HG03139 (cell line): ENCODE measurements around the gene ABHD17A.
"Not testable (repeated sequence)": the region's sequence is repeated elsewhere in the genome, so short reads cannot be mapped to it uniquely, and the experiment has no call there.

ENCODE experiments used
- ATAC-seq: cut with Tn5 transposase; IDR thresholded peaks from one replicate; pipeline ENCODE4 v1.9.1; 2021; ENCODE audit not compliant: unreplicated experiment

Gene ABHD17A

DNA sequence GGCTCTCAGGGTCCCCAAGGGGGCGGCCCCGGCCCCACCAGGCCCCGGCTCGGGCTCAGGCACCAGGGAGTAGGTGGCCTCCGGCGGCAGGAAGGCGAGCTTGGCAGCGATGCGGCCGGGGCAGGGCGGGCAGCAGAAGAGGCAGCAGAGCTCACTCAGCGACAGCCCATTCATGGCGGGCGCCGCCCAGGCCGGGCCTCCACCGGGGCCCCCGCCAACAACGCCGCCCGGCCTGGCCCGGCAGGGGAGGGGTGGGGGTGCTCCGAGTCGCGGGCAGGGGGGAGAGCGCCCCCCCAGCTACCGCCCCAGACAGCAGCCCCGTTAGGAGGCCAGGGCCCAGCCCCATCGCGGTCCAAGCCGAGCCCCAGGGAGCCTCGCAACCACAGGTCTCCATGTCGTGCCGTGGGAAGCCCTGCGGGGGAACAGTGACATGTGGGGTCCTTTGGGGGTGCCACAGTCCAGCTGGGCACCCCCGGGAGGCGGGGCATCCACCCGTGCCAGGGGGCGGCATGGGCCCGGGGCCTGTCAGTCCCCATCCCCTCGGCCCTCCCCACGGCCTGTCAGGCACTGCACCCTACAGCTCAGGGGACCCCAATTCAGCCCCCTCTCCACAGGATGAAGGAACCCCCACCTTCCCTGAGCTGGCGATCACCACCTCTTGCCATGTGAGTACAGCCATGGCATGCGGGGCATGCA is 3.8 kb downstream of the ABHD17A start:
- ATAC-seq: not testable (repeated sequence)

DNA sequence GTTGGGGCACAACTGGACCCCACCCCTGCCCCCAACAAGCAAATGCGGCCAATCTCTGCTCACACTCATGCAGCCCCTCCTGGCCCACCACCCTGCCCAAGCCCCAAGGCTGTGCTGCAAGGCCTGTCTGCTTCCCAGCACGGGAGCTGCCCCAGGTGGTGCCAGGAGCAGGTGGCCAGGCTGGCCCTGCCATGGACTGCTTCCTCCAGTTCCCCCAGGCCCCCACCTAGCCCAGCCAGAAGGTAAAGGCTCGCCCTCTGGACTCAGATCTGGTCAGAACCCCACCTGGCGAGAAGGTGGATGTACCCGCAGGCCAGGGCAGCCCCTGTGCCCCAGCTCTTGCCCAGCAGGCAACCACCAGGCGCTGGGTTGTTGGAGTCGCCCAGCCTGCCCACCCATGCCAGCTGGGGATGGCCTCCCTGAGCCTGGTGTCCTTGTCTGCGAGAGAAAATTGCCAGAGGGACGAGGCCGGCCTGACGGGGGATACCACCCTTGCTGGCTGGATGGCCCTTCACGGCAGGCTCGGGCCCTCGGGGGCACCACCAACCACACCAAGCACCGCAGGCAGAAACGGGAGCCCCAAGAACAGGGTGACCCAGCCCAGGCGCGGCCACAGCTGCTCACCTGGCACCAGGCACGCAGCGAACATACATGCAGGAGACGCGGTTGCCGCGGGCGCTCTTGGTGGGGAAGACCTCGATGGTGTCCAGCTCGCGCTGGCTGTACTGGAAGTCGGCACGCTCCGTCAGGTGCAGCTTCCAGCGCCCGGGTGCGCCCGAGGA is 4.5 kb downstream of the ABHD17A start:
- ATAC-seq: no peak

DNA sequence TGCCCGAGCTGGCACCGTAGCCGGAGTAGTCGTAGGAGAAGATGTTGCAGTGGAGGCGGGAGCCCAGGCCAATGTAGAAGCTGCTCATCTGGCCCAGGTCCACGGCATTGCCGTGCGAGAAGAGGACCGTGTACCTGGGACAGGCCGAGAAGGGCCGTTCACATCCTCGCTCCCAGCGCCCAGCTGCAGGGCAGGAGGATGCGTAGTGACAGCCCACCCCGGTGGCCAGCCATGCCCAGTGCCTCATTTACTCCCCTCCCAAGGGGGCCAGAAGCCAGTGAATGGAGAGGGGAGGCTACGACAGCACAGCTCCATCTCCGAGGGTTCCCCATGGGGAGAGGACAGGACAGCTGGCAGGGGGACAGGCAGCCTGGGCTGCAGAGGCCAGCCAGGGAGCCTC is 5.3 kb downstream of the ABHD17A start:
- ATAC-seq: not testable (repeated sequence)

GRCh38 chr19:1878583-1878982 is 6.7 kb downstream of the ABHD17A start:
- not testable (repeated sequence) for ATAC-seq

DNA sequence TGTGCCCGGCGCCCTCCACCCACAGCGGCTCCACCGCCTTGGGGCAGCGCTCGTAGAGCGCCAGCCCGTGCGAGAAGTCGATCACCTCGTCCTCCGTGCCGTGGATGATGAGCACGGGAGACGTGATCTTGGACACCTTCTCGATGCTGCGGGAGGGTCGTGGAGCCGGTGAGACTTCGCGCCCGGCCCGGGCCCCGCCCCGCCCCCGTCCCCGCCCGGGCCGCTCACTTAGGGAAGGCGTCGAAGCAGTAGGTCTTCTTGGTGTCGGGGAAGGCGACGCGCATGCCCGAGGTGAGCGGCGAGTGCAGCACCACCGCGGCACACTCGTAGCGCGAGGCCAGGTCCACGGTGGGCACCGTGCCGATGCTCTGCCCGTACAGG is 8.0 kb downstream of the ABHD17A start:
- ATAC-seq: not testable (repeated sequence)

DNA sequence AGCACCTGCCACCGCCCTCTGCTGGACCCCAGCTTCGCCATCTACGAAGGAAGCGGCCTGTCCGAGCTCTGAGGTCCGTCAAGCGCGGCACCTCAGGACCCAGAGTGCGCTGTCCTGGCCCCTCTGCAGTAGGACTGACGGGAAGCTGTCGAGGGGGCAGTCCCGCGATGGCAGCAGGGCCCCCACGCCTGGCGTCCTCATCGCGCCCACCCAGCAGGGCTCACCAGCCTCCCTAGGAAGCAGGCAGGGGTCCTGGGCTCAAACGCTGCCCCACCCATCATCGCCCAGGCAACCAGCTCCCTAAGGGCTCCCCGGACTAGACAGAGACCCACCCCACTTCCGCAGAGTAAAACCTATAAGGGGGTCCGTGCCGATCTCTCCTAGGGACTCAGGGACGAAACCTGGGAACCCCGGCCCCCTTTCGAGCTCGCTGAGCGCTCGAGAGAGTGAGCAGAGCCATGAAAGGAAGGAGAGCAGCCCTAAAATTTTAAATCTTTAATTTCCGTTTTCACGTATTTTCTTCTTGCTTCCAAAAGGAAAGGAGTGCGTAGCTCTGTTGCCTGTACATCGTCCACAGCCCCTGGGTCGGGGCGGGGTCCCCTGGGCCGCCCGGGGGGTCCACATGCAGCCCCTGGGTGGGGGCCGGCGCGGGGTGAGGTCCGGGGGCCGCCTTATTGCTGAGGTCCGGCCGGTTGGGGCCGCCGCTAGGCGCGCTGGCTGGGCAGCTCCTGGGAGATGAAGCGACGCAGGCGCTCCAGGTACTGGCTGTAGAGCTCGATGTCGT is 8.6 kb downstream of the ABHD17A start:
- not testable (repeated sequence) for ATAC-seq

GRCh38 chr19:1875646-1876495 is 9.4 kb downstream of the ABHD17A start:
- ATAC-seq: peak; percentile 67

GRCh38 chr19:1875265-1875645 is 10.0 kb downstream of the ABHD17A start:
- ATAC-seq: not testable (repeated sequence)

DNA sequence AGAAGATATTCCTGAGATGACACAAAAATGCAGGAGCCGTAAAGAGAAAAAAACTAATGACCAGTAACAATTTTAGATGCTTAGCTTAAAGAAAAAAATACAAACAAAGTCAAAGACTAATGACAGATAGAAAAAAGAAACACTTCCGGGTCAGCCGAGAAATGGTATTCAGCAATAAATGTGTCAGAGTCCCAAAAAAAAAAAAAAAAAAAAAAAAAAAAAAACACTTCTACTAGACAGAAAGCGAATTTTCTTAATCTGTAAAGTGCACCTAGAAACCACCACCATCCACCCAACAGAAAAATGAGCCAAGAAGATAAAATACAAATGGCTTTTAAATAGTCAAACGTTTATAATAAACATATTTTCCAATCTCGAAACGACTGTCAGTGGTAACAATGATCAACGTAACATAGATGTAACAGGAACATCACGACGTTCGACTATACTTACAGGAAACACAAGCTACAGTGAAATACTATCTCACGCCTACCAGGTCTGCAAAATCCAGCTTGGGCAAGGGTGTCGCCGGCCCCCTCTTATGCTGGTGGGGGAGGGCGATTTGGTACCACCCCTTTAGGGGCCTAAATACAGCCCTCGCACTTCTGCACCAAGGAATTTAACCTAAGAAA is 10.6 kb downstream of the ABHD17A start:
- ATAC-seq: no peak

DNA sequence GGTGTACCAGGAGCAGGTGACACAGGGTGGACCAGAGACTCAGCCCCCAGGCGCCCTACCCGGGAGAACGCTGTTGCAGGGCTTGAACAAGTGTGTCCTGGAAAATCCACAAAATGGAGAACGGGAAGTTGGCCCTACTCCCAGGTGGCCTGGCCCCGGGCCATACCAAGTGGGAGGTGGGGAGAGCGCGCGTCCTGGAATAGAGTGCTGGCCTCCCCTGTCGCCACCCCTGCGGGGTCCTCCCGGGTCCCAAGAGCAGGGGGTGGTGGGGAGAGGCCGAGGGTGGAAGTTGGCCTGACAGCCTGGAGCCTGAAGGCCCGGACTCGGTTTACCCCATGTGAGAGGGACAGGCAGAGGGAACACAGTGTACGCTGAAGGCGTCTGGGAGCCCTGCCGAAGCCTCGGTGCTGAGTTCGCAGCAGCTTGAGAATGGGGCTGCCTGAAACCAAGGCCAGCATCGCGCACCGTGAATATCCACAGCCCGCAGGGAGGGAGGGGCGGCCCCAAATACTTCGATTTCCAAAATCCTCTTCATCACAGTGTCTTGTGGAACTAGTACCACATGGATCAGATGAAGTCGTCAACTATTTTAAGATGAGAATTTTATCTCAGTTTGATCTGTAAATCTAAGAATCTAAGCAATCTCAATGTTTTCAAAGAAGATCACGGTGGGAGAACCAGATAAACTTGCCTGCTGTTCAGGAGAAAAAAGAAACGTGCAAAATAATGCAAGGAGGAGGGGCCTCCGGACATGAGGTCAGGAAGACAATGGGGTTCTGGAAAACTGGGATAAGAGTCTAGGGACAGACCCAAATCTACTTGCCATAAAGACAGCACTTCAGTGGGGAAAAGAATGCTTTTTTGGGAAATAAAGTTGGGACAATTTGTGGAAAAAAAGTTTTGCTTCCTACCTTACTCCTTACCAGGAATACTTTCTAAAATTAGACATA is 11.5 kb downstream of the ABHD17A start:
- ATAC-seq: no peak

DNA sequence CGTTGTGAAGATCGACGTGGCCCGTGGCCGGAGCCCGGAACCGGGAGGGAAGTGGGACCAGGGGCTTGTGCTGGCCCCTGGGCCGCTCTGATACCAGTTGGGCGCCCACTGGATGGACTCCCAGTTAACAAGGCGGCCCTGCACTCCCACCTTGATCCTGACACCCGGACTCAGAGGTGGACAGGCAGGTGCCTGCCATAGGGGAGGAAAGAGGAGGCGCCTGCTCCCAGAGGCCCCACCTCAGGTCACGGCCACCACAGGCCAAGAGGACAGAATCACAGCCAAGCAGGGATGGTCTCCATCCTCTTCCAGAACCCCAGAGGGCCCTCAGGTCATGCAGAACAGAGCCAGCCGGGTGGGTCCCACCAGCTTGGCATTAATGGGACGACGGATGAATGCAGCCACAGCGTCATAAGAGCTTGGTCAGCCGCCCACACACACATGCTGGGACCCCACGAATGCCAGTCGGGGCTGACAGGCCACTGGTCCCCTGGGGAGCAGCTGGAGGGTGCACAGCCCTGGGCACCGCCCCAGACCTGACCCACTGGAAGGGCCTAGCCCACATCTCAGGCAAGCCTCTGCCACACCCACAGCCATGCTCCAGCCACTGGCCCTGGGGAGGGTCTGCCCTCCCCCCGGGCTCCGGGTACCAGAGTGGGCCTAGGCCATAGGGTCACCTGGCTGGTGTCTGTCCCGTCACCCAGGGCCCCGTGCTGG is 12.3 kb downstream of the ABHD17A start:
- ATAC-seq: no peak

DNA sequence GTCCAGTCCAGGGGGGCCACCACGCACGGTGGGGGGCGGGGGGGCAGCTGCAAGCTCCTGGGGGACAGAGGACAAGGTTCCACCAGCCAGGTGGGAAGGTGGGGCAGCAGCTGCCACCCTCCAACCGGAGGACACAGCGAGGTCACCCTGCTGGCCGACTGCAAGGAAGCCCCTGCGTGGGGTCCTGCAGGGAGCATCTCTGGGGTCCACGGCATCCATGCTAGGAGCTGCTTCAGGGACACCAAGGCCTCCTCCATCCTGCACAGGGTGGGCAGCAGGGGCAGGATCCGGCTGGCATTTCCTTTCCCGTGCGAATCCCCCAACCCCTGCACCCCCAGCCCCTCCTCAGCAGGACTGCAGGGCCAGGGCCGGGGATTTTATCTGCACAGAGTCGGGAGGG is 13.7 kb downstream of the ABHD17A start:
- ATAC-seq: no peak

GRCh38 chr19:1871140-1871597 is 14.1 kb downstream of the ABHD17A start:
- ATAC-seq: no peak

DNA sequence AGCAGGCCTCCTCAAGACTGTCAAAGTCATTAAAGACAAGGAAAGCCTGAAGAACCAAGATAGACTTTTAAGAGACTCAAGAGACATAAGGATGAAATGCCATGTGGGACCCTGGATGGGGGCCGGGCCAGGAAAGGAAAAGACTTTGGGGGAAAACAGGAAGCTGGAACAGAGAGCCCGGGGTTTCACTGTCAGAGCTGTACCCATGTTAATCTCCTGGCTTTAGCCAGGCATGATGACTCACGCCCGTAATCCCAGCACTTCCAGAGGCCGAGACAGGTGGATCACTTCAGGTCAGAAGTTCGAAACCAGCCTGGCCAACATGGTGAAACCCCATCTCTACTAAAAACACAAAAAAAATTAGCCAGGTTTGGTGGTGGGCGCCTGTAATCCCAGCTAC is 16.3 kb downstream of the ABHD17A start:
- ATAC-seq: no peak

GRCh38 chr19:1867349-1867724 is 18.0 kb downstream of the ABHD17A start:
- no peak for ATAC-seq

DNA sequence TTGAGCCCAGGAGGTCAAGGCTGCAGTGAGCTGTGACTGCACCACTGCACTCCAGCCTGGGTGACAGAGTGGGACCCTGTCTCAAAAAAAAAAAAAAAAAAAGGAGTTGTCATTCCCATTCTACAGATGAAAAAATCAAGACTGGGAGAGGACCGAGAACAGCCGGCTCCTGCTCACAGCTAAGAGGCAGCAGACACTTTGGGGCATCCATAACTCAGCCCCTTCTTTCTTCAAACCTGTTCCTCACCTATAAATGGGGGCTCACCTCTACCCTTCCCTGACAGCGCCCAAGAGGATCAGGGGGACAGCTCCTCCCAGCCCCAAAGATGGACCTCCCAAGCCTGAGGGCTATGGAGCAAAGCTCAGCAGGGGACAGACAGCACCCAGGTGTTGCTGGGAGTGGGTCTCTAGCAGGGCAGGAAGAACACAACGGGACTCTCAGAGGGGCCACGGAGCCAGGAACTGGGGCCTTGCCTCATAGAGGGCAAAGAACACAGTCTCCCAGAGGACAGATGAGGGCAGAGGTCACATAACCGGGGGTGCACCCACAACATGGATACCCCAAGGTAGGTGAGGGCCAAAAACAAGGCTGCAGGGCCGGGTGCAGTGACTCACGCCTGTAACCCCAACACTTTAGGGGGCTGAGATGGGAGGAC is 18.5 kb downstream of the ABHD17A start:
- ATAC-seq: no peak

- ATAC-seq: no peak
Observed at GRCh38 chr19:1865172-1866010, 19.9 kb downstream of the ABHD17A start.
